HG03521 (cell line): ENCODE measurements around the gene SLC7A10.
A peak's percentile ranks its signal among the peaks of the same experiment; 100 is the strongest.
"Not testable (repeated sequence)": the region's sequence is repeated elsewhere in the genome, so short reads cannot be mapped to it uniquely, and the experiment has no call there.

Experiments used
- ATAC-seq: cut with Tn5 transposase; IDR thresholded peaks from one replicate; pipeline ENCODE4 v1.9.1; 2021; ENCODE audit warnings: mild to moderate bottlenecking, moderate library complexity; ENCODE audit not compliant: unreplicated experiment

SLC7A10 gene

DNA sequence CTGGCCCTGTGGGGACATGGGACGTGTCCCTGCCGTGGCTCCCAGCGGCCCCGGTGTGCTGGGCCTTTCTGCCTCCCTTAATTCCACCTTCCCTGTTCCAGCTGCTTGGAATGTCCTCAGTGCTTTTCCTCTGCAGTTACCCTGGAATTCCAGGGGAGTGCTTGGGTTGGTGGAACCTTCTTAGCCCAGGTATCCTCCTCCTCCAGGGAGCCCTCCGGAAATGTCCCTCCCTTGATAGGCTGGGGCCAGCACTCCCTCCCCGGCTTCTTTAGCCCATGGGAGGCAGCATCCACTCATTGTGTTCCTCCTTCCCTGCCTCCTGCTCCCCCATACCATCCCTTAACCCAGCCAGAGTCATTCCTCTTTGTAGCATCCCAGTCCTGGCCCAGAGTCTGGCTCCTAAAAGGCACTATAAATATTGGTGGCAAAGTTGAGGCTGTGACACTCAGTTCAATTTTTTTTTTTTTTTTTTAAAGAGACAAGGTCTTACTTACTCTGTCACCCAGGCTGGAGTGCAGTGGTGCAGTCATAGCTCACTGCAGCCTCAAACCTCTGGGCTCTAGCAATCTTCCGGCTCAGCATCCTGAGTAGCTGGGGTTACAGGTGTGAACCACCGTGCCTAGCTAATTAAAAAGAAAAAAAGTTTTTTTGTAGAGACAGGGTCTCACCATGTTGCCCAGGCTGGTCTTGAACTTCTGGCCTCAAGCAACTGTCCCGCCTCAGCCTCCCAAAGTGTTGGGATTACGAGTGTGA, 13.7 kb upstream of the SLC7A10 start:
- no peak for ATAC-seq

DNA sequence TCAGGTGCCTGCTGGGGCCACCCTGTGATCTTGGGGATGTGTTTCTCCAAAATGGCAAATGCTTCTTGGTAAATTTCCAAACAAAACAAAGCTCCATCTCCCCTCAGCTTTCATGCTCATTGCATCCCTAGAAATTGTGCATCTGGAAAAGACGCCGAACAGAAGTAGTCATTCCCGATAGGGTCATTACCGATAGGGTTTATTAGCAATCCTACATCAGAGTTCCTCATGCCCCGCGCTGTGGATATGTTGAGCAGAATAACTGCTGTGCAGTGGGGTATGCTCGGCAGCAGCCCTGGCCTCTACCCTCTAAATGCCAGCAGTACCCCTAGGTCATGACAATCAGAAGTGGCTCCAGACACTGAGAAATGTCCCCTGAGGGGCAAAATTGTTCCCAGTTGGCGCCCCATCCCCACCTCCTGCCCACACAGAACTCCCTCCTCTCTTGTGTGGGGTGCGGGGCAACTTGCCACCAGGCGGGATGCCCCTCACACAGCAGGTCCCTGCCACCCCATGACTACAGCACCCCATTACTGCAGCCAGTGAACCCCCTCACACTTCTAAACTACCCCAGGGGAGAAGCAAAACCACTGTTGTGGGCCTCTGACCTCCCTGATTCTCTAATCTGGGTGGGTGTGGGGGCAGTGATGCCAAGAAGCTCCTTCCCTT, 13.0 kb upstream of the SLC7A10 start:
- no peak for ATAC-seq

DNA sequence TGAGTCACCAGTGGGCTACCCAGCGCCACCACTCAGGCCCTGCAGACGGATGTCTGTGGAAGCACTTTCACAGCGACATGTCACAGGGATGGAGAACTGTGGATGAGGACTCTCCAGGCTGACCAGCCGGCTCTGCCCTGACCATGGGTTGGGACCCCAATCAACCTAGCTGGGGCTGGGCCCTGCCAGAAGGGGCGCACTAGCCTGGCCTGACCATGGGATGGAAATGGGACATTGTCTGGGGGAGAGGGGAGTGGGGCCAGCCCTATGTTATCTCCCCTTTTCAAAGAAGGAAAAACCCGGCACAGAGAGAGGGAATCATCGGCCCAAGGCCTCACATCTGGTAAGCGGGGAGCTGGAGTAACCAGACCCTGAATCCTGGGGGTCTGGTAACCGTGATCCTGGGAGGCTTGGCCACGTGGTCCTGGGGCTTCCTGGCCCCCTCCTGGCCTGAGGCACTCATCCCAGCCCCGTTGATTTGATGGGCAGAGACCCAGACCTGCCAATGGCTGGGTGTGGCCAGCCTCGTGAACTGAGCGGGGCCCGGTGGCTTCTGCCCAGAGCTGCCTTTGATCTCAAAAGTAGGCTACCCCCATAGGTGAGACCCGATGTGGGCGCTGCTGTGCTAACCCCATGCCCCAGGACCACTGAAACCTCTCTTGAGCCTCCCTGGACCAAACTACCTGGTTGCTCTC, 11.2 kb upstream of the SLC7A10 start:
- ATAC-seq = no peak

DNA sequence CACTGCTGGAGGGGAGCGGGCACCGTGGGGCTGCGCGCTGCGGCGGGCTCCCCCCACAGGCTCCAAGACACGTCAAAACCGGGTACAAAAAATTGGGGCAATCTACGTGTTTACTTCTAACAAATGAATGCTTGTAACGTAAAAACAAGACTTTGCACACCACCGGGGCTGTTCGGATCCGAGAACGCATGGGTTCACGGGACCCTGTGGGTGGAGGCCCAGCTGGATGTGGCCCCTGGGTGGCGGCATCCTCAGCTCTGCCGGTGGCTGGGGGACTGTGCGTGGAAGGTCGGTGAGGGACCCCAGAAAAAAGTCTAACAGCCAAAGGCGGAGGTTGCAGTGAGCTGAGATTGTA, 10.3 kb upstream of the SLC7A10 start:
- ATAC-seq = no peak

DNA sequence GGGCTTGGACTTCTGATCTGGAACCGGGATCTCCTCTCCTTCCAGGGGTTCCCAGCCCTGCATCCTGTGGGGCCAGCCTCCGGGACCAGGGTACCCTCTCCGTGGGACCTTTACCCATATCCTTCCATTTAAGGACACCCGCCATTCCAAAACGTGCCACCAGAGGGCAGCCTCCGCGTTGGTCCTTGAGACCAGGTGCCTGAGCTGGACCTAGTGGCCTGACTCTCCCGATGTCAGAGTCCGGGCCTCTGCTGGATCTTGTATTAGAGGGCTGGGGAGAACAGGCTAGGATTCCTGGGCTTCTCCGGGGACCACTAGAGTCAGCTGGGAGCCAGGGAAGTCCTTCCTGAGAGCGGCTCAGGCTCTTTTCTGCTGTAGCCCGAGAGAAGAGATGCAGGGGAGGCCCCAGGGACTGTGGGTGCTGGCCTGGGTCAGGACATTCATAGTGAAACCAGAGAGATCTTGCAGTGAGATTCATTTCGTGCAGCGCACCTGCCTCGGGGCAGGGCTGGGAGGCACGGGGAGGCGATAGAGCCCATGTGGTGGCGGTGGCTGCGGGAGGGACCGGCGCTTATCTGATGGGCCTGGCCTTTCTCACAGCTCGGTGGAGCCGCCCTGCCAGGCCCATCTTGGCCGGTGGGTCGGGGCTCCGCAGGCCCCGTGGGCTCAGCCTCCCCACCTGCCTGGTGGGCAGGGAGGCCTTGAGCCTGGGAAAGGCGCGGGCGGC, 9.8 kb upstream of the SLC7A10 start:
- peak; percentile 65 for ATAC-seq

DNA sequence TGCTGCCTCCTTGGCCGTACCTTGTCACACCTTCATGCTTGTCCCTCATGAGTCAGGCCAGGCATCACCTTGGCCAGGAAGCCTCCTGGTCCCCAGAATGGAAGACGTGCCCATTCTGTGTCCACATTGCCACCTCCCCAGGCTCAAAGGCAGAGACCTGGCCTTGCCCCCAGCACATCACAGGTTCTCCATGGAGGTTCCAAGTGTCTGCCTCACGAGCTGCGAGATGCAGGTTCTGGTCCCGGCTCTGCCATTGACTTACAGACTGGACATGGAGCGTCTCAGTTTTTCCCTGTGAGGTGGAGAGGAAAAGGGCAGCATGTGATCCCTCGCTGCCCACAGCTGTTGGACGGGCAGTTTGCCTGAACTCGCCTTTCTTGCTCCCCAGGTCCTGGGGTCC, 9.1 kb upstream of the SLC7A10 start:
- no peak for ATAC-seq

DNA sequence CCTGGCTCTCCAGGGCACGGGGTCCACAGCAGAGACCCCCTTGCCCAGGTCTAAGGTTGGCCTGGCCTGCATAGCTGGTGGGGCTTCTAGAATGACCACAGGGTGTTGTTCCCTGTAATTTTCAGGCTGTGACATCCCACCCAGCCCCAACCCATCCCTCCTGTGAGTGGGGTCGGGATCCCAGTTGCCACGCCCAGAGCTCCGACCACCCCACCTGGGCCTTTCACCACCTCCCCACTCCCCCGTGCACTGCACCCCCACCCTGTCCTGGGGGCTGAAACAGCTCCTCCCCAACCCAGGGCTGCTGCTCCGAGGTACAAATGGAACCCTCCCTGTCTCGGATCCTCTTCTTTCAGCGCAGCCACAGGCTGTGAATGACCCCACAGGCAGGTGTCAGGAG, 8.4 kb upstream of the SLC7A10 start:
- ATAC-seq = no peak

DNA sequence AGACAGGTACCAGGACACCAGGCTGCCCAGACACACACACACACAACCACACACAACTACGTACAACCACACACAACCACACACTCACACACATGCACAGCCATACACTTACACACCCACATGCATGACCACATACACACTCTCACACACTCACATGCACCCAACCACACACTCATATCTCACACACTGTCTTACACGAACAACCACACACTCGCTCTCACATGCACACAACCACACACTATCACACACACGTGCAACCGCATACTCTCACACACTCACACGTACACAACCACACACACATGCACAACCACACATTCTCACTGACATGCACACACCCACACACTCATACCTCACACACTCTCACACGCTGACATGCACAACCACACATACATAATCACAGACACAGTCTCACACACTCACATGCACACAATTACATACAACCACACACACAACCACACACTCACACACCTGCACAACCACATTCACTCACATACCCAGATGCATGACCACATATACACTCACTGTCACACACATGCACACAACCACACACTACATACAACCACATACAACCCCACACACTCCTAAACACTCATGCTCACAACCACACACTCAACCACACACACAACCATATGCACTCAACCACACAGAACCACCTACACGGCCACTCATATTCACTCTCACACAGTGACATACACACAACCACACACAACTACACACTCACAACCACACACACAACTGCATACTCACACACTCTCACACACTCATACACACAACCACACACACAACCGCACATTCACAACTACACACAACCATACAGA, 7.6 kb upstream of the SLC7A10 start:
- no peak for ATAC-seq

DNA sequence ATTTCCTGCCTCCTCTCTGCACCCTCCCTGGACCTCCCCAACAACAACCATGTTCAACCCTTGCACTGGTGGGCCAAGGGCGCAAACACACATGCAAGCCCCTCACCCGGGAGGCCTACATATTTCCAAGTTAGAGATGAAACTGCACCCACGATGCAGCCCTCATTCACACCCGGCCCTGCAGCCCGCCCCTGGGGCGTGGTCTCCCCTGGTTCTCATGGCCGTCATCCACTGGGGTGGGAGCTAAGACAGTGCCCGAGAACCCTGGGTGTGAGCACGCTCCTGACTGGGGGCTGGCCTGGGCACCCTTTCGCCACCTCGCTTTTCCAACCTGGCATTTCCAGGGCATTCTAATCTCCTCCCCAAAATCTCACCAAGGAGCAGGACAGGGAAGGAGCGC, 7.0 kb upstream of the SLC7A10 start:
- no peak for ATAC-seq

DNA sequence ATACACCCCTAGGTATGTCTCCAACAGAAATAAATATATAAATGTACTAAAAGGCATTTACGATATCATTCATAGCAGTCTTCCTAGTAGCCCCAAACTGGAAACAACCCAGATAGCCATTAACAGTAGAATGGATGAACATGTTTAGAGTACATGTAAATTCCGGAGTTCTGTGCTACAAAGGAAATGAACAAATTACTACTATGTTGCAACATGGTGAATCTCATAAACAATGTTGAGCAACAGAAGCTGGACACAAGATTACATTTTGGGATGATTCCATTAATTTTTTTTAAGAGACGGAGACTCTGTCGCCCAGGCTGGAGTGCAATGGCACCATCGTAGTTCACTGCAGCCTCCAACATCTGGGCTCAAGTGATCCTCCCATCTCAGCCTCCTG, 5.9 kb upstream of the SLC7A10 start:
- ATAC-seq = no peak

DNA sequence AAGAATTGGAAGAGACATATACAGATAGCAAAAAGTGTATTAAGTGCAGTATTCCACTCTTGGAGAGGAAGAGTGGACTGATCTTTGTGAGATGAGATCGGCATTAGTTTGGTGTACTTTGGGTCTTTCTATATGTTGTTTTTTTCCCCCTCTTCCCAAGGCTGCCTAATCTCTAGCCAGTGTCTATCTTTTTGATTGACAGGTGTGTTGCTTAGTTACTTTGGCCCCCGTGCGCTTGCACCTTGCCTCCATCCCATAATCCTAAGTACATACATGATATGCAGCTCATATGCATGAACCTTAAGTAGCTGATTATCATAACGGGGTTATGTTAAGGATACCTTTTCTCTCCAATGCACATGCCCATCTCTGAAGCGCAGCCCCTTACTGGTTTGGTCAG, 4.3 kb upstream of the SLC7A10 start:
- ATAC-seq = no peak

DNA sequence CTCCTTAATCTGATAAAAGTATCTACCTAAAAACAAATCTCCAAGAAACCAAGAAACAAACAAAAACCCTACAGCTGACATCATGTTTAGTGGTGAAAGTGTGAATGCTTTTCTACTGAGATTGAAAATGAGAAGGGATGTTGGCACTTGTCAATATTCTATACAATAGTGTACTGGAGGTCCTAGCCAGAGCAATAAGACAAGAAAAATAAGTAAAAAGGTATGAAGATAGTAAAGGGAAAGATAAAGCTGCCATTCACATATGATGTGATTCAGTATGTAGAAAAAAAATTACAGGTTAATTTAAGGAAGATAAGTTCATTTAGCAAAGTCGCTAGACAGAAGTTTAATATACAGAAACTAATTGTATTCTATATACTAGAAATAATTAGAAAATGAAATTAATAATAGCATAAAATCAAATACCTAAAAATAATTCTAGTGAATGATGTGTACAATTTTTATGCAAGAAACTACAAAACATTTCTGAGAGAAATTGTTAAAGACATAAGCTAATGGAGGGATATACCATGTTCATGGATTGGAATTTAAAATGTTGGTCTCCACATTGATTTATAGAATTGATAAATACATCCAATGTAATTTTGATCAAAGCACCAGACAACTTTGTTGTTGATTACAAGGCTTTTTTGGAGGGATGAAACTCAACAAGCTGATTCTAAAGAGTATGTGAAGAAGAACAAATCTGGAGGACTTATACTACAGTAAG, 2.4 kb upstream of the SLC7A10 start:
- ATAC-seq = no peak

DNA sequence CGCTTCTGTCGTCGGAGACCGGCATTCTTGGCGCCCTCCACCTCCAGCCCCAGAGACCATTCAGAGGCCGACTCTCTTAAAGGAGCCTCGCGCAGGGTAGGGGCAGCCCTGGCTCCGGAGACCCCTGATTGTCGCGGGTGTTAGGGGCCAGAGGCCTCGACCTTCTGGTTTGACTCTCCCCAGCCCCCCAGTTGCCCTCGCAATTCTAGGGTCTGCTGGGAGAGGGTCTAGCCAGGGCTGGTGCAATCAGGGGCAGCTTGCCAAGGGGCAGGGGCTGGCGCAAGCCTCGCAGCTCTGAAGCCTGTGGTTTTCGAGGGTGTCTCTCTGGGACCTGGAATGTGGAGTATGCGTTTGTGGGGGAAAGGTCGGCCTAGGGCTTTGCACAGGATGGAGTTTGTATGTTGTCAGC, 1.6 kb upstream of the SLC7A10 start:
- ATAC-seq = no peak

DNA sequence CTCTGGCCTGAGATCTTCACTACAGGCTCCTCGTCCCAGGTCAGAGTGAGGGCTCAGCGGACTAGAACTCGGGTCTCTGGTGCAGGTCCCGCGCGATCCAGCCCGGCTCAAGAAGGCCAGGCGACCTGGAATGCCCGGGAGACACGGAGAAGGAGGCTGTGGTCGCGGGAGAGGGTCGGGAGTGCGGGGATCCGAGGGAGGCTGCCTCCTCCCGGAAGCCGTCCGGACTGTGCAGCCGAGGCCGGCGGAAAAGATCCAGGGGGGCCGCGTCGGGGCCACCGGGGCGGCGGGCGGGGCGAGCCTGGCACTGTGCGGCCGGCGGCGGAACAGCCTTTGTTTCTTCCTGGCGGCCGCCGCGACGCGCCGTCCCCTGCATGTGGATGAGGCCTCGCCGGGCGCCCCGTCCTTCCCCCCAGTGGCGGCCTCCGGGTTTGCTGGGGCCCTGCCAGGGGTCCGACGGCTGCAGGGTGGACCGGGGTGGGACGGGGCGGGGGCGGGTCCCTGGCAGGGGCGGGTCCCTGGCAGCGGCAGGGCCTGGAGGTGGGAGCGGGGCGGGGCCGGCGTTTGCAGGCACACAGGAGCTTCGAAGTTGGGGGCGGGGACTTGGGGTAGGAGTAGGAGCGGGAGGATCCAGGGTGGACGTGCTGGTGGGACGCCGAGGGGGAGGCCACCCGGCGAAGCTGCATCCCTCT, 1.0 kb upstream of the SLC7A10 start:
- no peak for ATAC-seq

DNA sequence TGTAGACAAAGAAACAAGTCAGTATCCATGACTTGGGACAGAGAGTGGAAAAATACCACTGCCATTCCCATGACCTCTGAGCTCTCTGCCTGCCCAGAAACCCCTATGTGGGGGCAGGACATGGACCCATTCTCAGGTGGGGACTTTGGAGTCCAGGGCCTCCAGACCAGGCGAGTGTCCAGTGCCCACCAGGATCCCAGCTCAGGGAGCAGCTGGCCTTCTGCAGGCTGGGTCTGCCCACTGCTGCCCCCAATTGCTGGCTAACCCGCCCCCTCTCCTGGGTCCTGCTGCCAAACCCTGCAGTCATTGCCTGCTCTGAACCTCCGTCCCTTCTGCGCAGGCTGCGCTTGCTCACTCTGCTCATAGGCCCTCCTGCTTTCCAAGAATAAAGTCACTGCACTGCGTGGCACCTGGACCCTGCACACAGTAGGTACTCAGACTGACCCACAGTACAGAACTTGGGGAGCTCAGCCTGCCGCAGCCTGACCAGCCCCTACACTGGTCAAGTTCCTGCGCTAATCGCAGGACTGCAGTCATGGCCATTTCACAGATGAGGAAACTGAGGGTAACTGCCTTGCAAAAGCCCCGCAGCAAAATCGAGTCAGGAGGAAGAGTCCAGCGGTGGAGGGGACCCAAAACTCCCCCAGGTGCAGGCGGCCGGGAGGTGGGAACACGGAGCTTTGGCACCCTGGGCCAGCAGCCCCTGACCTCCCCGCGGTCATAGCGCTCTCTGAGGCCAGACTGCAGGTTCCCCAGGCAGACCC, 774 bp downstream of the SLC7A10 start:
- ATAC-seq = no peak

DNA sequence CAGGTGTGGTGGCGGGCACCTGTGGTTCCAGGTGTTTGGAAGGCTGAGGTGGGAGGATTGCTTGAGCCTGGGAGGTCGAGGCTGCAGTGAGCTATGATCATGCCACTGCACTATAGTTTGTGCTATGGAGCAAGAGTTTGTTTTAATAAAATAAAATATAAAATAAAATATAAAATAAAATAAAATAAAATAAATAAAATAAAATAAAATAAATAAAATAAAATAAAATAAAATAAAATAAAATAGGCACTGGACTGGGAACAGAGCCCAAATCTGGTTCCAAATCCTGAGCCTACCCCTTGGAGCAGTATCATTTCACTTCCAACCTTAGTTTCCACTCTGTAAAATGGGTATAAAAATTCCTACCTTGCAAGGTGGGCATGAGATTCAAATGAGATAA, 3.4 kb downstream of the SLC7A10 start:
- ATAC-seq = not testable (repeated sequence)

DNA sequence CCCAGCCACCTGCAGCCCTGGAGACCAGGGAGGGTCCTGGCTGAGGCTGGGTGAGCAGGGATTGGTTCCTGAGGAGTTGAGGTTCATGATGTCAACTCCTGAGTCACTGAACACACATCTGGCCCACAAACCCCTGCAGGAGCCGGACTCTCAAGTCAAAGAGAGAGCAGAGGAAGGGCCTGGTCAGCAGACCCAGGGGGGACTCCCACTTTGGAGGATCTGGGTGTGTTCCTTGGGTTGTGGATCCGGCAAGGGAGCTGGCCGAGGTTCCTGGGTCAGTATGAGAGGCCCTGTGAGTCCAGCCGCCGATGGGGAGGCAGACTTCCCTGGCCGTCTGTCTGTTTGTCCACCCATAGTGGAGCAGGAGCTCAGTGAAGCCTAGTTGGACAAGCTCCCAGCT, 4.0 kb downstream of the SLC7A10 start:
- ATAC-seq = no peak

DNA sequence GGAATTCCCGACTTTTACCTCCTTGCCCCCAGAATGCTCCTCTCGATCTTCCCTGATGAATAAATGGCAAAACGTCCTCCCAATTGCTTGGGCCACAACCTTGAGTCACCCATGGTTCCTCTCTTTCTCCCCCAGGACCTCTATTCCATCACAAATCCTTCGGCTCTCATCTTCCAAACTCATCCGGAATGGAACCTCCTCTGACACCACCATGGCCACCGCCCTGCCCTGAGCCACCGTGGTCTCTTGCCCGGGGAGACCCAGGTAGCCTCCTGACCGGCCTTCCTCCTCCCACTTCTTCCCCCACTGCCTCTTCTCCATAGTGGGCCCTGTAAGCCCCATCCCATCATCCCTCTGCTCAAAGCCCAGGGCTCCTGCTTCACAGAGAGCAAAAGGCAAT, 4.9 kb downstream of the SLC7A10 start:
- no peak for ATAC-seq

DNA sequence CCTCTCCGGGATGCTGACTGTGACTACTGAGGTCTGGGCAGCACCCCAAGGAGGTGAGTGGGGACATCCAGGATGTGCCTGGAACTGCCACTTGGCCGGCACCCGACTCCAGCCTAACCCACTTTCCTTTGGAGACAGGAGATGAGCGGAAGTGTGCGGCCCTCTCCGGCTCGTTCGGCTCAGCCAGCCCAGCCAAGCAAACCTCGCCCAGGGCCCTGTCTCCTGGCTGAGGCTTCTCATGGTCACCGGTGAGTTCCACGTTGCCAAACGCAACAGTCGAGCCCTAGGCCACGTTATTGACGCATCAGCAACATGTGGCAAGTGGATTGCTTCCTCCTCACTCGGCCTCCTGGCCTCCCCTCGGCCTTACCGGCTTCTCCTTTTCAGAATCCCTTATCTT, 5.5 kb downstream of the SLC7A10 start:
- no peak for ATAC-seq
